HG03520 (cell line): ENCODE results near the gene RAPGEF5.

Source experiments
- ATAC-seq: cut with Tn5 transposase; IDR thresholded peaks from one replicate; pipeline ENCODE4 v1.9.1; 2021; ENCODE audit warnings: mild to moderate bottlenecking, moderate library complexity; ENCODE audit not compliant: unreplicated experiment

The RAPGEF5 gene

GRCh38 chr7:22195397-22196172 is 161.4 kb downstream of the RAPGEF5 start:
- no peak for ATAC-seq

- ATAC-seq: no peak
Observed at GRCh38 chr7:22194658-22195273, 162.2 kb downstream of the RAPGEF5 start.

- no peak for ATAC-seq
Observed at GRCh38 chr7:22193450-22193983, 163.4 kb downstream of the RAPGEF5 start.

- no peak for ATAC-seq
Observed at GRCh38 chr7:22192801-22193200, 164.2 kb downstream of the RAPGEF5 start.

GRCh38 chr7:22190736-22191135 is 166.2 kb downstream of the RAPGEF5 start:
- ATAC-seq: no peak

- ATAC-seq: no peak
Observed at GRCh38 chr7:22189741-22190140, 167.2 kb downstream of the RAPGEF5 start.

GRCh38 chr7:22189230-22189629 is 167.7 kb downstream of the RAPGEF5 start:
- no peak for ATAC-seq

- no peak for ATAC-seq
Observed at GRCh38 chr7:22187691-22188348, 169.1 kb downstream of the RAPGEF5 start.

GRCh38 chr7:22185559-22185958 is 171.4 kb downstream of the RAPGEF5 start:
- no peak for ATAC-seq

GRCh38 chr7:22184549-22185199 is 172.3 kb downstream of the RAPGEF5 start:
- no peak for ATAC-seq

GRCh38 chr7:22183522-22184280 is 173.3 kb downstream of the RAPGEF5 start:
- no peak for ATAC-seq

GRCh38 chr7:22182149-22182548 is 174.8 kb downstream of the RAPGEF5 start:
- ATAC-seq: no peak

GRCh38 chr7:22181663-22182062 is 175.3 kb downstream of the RAPGEF5 start:
- ATAC-seq: no peak

- no peak for ATAC-seq
Observed at GRCh38 chr7:22179442-22179879, 177.5 kb downstream of the RAPGEF5 start.

- no peak for ATAC-seq
Observed at GRCh38 chr7:22178735-22179134, 178.2 kb downstream of the RAPGEF5 start.

GRCh38 chr7:22176791-22177412 is 180.1 kb downstream of the RAPGEF5 start:
- no peak for ATAC-seq

- no peak for ATAC-seq
Observed at GRCh38 chr7:22174574-22174953, 182.4 kb downstream of the RAPGEF5 start.

GRCh38 chr7:22173685-22174573 is 183.0 kb downstream of the RAPGEF5 start:
- peak; percentile 95 for ATAC-seq

GRCh38 chr7:22168129-22168634 is 188.8 kb downstream of the RAPGEF5 start:
- no peak for ATAC-seq
